ENCODE results near the gene IFFO2. TPM values are rescaled to one million over a fixed set of nuclear protein-coding genes. Genes with fewer than 3 reads are reported as not detected.
A peak's percentile ranks its signal among the peaks of the same experiment; 100 is the strongest.

IFFO2 gene
- total RNA-seq, 1 donor from 2014 or later = 24.4 TPM

DNA sequence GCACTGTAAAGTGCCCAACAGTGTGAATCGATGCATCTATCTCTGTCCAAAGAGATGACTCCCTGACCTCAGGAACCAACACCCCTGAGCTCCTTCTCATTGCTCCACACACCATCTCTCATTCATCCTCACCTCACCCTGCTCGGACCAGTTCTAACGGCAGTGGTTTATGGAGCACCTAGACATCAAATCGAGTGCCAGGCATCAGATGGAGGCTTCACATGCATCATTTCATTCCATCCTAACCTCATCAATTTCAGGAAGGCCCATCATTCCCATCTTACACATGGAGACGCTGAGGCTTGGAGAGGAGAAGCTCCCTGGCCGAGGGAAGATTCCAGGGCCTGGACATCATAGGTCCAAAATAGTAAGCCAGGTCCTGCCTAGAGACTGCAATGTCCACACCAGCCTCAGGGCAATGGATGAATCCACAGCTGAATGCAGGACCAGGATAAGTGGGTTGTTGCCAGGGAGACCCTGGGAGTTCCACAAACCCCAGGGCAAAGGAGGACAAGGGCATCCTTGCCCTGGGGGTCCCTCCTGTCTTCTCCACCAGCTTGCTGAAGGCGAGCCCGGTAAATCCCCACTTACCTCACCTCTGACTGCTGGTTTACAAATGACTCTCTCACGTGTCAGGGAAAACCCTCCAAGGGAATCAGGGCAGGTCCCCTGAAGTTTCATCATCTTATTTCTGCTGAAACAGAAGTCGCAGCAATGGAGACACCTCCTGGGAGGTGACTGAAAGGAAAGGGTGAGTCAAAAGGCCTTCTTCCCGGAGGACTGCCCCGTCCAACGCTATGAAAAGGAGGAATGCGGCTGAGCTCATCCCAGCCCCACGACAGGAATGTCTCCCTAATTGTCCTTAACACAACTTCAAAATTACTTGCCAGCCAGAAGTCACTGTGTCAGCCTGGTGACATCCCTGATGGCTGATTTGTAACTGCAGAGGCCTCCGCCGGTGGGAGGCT, 9.0 kb upstream of the IFFO2 start:
- Mint-ChIP-seq H3K27ac (peak overlapping the region; percentile 15), H3K9me3 (ENCODE audit: low read depth) (no peaks in the 10 kb centered on the region), H3K4me1 (ENCODE audit: low read depth) (peaks cover 4% of the 10 kb centered on the region), H3K36me3 (ENCODE audit: insufficient read depth) (peaks cover 1% of the 10 kb centered on the region), H3K27me3 (peaks cover 39% of the 10 kb centered on the region), H3K4me3 (ENCODE audit: low read depth) (no peak overlapping the region)
- no peak for DNase-seq (ENCODE audit: low spot score, unreplicated experiment)
- no peak for TF ChIP-seq CTCF (IDR thresholded peaks at IDR 0.05; ENCODE audit: unreplicated experiment)

GRCh38 chr1:18963968-18964367, 7.5 kb upstream of the IFFO2 start:
- no peaks in the 10 kb centered on the region for H3K9me3 Mint-ChIP-seq (ENCODE audit: low read depth)
- no peak for DNase-seq (ENCODE audit: low spot score, unreplicated experiment)
- H3K27ac Mint-ChIP-seq = no peak overlapping the region
- peaks cover 1% of the 10 kb centered on the region for H3K36me3 Mint-ChIP-seq (ENCODE audit: insufficient read depth)
- TF ChIP-seq CTCF (IDR thresholded peaks at IDR 0.05; ENCODE audit: unreplicated experiment) = no peak
- no peak overlapping the region for H3K4me3 Mint-ChIP-seq (ENCODE audit: low read depth)
- peaks cover 4% of the 10 kb centered on the region for H3K4me1 Mint-ChIP-seq (ENCODE audit: low read depth)
- H3K27me3 Mint-ChIP-seq = peaks cover 53% of the 10 kb centered on the region

DNA sequence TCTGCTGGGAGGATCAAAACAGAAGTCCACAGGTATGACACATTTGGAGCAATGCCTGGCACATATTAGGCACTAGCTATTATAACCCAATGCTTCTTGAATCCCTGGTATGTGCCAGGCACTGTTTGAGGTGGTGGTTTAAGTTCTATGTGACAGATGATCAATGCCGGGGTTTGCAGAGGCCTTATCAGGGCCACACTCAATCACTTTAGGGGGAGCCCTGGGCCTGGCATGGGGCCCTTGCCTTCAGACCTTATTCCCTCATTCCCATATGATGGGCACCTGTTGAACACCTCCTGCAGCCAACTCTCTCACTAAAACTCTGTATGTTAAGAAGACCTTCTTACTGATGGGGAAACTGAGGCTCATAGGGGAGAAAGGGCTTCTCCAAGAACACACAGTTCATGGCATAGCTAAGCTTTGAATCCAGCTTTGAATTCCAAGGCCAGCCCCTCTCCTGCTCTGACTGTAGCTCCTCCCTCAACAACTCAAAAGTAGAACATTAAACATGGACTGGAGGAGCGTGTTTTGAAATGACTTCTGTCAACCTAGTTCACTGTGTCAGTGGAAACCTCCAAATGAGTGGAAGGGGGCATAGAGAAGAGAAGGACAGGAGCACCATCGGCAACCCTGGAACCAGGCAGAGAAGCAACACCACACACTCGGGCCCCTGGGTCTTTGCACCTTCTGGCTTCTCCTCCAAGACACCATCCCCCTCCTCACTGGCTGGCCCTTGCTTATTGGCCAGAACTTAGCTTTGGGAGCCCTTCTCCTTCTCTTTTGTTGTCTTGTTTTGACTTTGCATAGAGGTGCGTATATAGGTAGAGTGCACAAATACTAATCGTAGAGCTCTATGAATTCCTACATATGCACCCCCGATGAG, 6.6 kb upstream of the IFFO2 start:
- peaks cover 1% of the 10 kb centered on the region for H3K36me3 Mint-ChIP-seq (ENCODE audit: insufficient read depth)
- no peaks in the 10 kb centered on the region for H3K9me3 Mint-ChIP-seq (ENCODE audit: low read depth)
- no peak for TF ChIP-seq CTCF (IDR thresholded peaks at IDR 0.05; ENCODE audit: unreplicated experiment)
- H3K4me1 Mint-ChIP-seq (ENCODE audit: low read depth) = peaks cover 4% of the 10 kb centered on the region
- no peak for DNase-seq (ENCODE audit: low spot score, unreplicated experiment)
- H3K4me3 Mint-ChIP-seq (ENCODE audit: low read depth) = no peak overlapping the region
- peaks cover 55% of the 10 kb centered on the region for H3K27me3 Mint-ChIP-seq
- no peak overlapping the region for H3K27ac Mint-ChIP-seq

DNA sequence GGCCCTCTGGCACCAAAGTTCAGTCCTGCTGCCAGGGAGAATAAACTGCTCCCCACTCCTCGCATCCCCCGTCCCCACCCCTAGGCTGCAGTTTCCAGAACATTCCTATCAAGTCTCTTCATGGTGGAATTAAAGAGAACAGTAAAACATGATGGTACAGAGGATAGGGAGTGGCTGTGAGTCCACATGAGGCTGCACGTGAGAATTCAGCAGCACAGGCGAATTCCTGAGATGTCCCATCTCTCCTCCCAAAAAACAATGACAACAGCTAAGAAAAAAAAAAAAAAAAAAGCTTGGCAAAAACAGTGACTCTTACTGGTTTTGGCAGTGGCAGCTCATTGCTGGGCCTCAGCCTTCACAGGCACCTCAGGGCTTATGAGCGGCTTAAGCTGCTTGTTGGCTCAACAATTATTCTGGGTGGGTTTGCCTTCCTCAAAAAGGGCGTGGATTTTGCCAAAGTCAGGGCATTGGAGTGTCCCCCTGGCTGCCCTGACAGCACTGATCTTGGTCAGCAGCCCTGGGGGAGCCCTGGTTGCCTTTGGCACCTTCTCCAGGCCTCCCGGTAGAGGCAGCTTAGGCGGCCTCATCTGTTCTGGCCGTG, 5.7 kb upstream of the IFFO2 start:
- no peak overlapping the region for H3K27ac Mint-ChIP-seq
- H3K4me1 Mint-ChIP-seq (ENCODE audit: low read depth) = peaks cover 8% of the 10 kb centered on the region
- H3K9me3 Mint-ChIP-seq (ENCODE audit: low read depth) = no peaks in the 10 kb centered on the region
- peaks cover 64% of the 10 kb centered on the region for H3K27me3 Mint-ChIP-seq
- H3K36me3 Mint-ChIP-seq (ENCODE audit: insufficient read depth) = peaks cover 1% of the 10 kb centered on the region
- H3K4me3 Mint-ChIP-seq (ENCODE audit: low read depth) = no peak overlapping the region
- no peak for DNase-seq (ENCODE audit: low spot score, unreplicated experiment)
- no peak for TF ChIP-seq CTCF (IDR thresholded peaks at IDR 0.05; ENCODE audit: unreplicated experiment)

DNA sequence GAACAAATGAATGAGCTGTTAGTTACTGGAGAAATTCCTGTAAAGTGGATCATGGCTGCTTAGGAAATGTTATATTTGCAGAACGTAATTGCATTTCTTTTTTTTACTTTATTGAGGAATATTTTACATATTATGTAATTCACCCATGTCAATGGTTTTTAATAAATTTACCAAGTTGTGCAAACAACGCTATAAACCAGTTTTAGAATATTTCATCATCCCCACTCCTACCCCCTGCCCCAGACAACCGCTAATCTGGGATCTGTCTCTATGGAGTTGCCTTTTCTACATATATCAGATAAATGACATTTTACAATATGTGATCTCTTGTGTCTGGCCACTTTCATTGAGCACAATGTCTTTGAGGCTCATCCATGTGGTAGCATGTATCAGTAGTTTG, 4.3 kb upstream of the IFFO2 start:
- no peak for TF ChIP-seq CTCF (IDR thresholded peaks at IDR 0.05; ENCODE audit: unreplicated experiment)
- peaks cover 8% of the 10 kb centered on the region for H3K4me1 Mint-ChIP-seq (ENCODE audit: low read depth)

More for the DNA sequence above, 4.3 kb upstream of the IFFO2 start:
- no peak overlapping the region for H3K4me3 Mint-ChIP-seq (ENCODE audit: low read depth)
- H3K36me3 Mint-ChIP-seq (ENCODE audit: insufficient read depth) = peaks cover 1% of the 10 kb centered on the region
- DNase-seq (ENCODE audit: low spot score, unreplicated experiment) = no peak
- H3K27me3 Mint-ChIP-seq = peaks cover 56% of the 10 kb centered on the region
- H3K9me3 Mint-ChIP-seq (ENCODE audit: low read depth) = no peaks in the 10 kb centered on the region
- H3K27ac Mint-ChIP-seq = no peak overlapping the region
